Esophagus squamous epithelium (tissue), 4 donors: ENCODE data around the gene ZNF687.

Source experiments
- POLR2A ChIP-seq, 4 donors: fragments of 450-650 bp; IDR thresholded peaks; one replicate each; pipeline ENCODE4 v1.6.1; 2017; ENCODE audit warnings: antibody characterized with exemption in 4 of 4, mild to moderate bottlenecking in 4 of 4, moderate library complexity in 3 of 4
- TF ChIP-seq, protein P1 (sequence below), 6 experiments: fragments of 450-650 bp in 4 of 6; fragments of 200-600 bp in 2 of 6; sonication (generic) in 2 of 6; IDR thresholded peaks; one replicate each; pipeline ENCODE4 v1.5.1; 2016 to 2019; ENCODE audit warnings: antibody characterized with exemption in 6 of 6, mild to moderate bottlenecking in 4 of 6, moderate library complexity in 4 of 6

DNA sequence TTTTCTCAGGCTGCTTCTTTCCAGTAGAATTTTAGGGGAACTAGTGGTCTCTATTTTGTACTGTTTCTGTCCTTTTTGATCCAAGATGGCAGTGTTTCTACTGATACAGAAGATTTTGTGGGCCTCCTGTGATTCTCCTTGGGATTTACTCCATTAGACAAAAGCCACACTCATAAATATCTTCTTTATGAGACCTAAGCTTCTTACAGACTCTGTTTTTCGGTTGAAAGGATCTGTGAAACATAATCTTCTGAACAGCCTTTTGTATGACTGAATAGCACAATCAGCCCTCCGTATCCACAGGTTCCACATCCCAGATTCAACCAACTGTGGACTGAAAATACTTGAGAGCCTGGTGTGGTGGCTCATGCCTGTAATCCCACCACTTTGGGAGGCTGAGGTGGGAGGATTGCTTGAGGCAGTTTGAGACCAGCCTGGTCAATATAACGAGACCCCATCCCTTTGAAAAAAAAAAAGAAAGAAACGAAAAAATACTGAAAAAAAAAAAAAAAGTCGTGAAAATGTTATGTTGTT is 38.3 kb upstream of the ZNF687 start:
- no peak for TF ChIP-seq POLR2A (IDR thresholded peaks at IDR 0.05)
- TF ChIP-seq, protein P1, sequence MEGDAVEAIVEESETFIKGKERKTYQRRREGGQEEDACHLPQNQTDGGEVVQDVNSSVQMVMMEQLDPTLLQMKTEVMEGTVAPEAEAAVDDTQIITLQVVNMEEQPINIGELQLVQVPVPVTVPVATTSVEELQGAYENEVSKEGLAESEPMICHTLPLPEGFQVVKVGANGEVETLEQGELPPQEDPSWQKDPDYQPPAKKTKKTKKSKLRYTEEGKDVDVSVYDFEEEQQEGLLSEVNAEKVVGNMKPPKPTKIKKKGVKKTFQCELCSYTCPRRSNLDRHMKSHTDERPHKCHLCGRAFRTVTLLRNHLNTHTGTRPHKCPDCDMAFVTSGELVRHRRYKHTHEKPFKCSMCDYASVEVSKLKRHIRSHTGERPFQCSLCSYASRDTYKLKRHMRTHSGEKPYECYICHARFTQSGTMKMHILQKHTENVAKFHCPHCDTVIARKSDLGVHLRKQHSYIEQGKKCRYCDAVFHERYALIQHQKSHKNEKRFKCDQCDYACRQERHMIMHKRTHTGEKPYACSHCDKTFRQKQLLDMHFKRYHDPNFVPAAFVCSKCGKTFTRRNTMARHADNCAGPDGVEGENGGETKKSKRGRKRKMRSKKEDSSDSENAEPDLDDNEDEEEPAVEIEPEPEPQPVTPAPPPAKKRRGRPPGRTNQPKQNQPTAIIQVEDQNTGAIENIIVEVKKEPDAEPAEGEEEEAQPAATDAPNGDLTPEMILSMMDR (IDR thresholded peaks at IDR 0.05) = no peak
